ENCODE data around the gene MAP1LC3B2.

Gene MAP1LC3B2

GRCh38 chr12:116547955-116548501 lies 11.2 kb upstream of the MAP1LC3B2 start:
- no peaks in the 10 kb centered on the region for H3K9me2 ChIP-seq (replicated peaks; ENCODE audit: low read depth, low read length)
- no peak overlapping the region for H3K4me2 ChIP-seq (ENCODE audit: low read depth, low read length, poor library complexity, severe bottlenecking)
- H3K79me2 ChIP-seq (ENCODE audit: insufficient read depth, low read length): no peaks in the 10 kb centered on the region
- no peak for TF ChIP-seq CTCF (conservative IDR thresholded peaks at IDR 0.05; ENCODE audit: low read length)
- no peak for TF ChIP-seq EZH2phosphoT487 (IDR thresholded peaks at IDR 0.05; ENCODE audit: borderline replicate concordance)
- no peaks in the 10 kb centered on the region for H3K9me3 ChIP-seq (ENCODE audit: insufficient read depth, low read depth, low read length)
- no peaks in the 10 kb centered on the region for H4K20me1 ChIP-seq (ENCODE audit: insufficient read depth, low read length, poor library complexity, severe bottlenecking)
- no peak overlapping the region for H3K4me3 ChIP-seq (ENCODE audit: low read length, poor library complexity, severe bottlenecking)
- H3F3A ChIP-seq (ENCODE audit: low read depth): no peaks in the 10 kb centered on the region
- H3K36me3 ChIP-seq (ENCODE audit: insufficient read depth, low read length): no peaks in the 10 kb centered on the region
- no peak overlapping the region for H2AFZ ChIP-seq (ENCODE audit: low read length)
- H3K9ac ChIP-seq (ENCODE audit: low read depth, low read length, poor library complexity, severe bottlenecking): no peak overlapping the region
- no peaks in the 10 kb centered on the region for H3K27me3 ChIP-seq (ENCODE audit: insufficient read depth, low read length, poor library complexity, severe bottlenecking)
- H3K4me1 ChIP-seq (ENCODE audit: insufficient read depth, low read length, poor library complexity, severe bottlenecking): peaks cover 10% of the 10 kb centered on the region

GRCh38 chr12:116549993-116550392 lies 9.2 kb upstream of the MAP1LC3B2 start:
- H3K4me2 ChIP-seq (ENCODE audit: low read depth, low read length, poor library complexity, severe bottlenecking): no peak overlapping the region
- H3K9me3 ChIP-seq (ENCODE audit: insufficient read depth, low read depth, low read length): no peaks in the 10 kb centered on the region
- TF ChIP-seq EZH2phosphoT487 (IDR thresholded peaks at IDR 0.05; ENCODE audit: borderline replicate concordance) (no peak), CTCF (conservative IDR thresholded peaks at IDR 0.05; ENCODE audit: low read length) (no peak)
- H3K27me3 ChIP-seq (ENCODE audit: insufficient read depth, low read length, poor library complexity, severe bottlenecking): no peaks in the 10 kb centered on the region
- no peak overlapping the region for H2AFZ ChIP-seq (ENCODE audit: low read length)
- H3K36me3 ChIP-seq (ENCODE audit: insufficient read depth, low read length): no peaks in the 10 kb centered on the region
- H3K9ac ChIP-seq (ENCODE audit: low read depth, low read length, poor library complexity, severe bottlenecking): no peak overlapping the region
- H3K79me2 ChIP-seq (ENCODE audit: insufficient read depth, low read length): no peaks in the 10 kb centered on the region
- H3K4me3 ChIP-seq (ENCODE audit: low read length, poor library complexity, severe bottlenecking): no peak overlapping the region
- no peaks in the 10 kb centered on the region for H4K20me1 ChIP-seq (ENCODE audit: insufficient read depth, low read length, poor library complexity, severe bottlenecking)
- no peaks in the 10 kb centered on the region for H3K9me2 ChIP-seq (replicated peaks; ENCODE audit: low read depth, low read length)
- H3K4me1 ChIP-seq (ENCODE audit: insufficient read depth, low read length, poor library complexity, severe bottlenecking): peaks cover 11% of the 10 kb centered on the region
- H3F3A ChIP-seq (ENCODE audit: low read depth): no peaks in the 10 kb centered on the region

- no peak overlapping the region for H3K9ac ChIP-seq (ENCODE audit: low read depth, low read length, poor library complexity, severe bottlenecking)
- H3K4me1 ChIP-seq (ENCODE audit: insufficient read depth, low read length, poor library complexity, severe bottlenecking): peaks cover 21% of the 10 kb centered on the region
- 0 out of 2 replicates have a peak, but pooled peaks cover under 1% of the 10 kb centered on the region for H3K79me2 ChIP-seq (ENCODE audit: insufficient read depth, low read length)
- no peaks in the 10 kb centered on the region for H3K27me3 ChIP-seq (ENCODE audit: insufficient read depth, low read length, poor library complexity, severe bottlenecking)
- TF ChIP-seq CTCF (conservative IDR thresholded peaks at IDR 0.05; ENCODE audit: low read length): no peak
- no peak for TF ChIP-seq EZH2phosphoT487 (IDR thresholded peaks at IDR 0.05; ENCODE audit: borderline replicate concordance)
- H4K20me1 ChIP-seq (ENCODE audit: insufficient read depth, low read length, poor library complexity, severe bottlenecking): no peaks in the 10 kb centered on the region
- H3K4me2 ChIP-seq (ENCODE audit: low read depth, low read length, poor library complexity, severe bottlenecking): no peak overlapping the region
- H3K36me3 ChIP-seq (ENCODE audit: insufficient read depth, low read length): no peaks in the 10 kb centered on the region
- no peaks in the 10 kb centered on the region for H3K9me2 ChIP-seq (replicated peaks; ENCODE audit: low read depth, low read length)
- no peaks in the 10 kb centered on the region for H3K9me3 ChIP-seq (ENCODE audit: insufficient read depth, low read depth, low read length)
- no peaks in the 10 kb centered on the region for H3F3A ChIP-seq (ENCODE audit: low read depth)
- no peak overlapping the region for H3K4me3 ChIP-seq (ENCODE audit: low read length, poor library complexity, severe bottlenecking)
- H2AFZ ChIP-seq (ENCODE audit: low read length): no peak overlapping the region
Observed at GRCh38 chr12:116551151-116551550, 8.0 kb upstream of the MAP1LC3B2 start.

Measured in Loucy (cell line).